Breast epithelium (tissue), 3 donors: ENCODE data around the gene UBAC1.

ENCODE experiments used
- POLR2AphosphoS5 ChIP-seq, 3 donors: sonication (generic); formaldehyde crosslinking; IDR thresholded peaks; one replicate each; pipeline ENCODE4 v1.6.1; 2017; ENCODE audit warnings: antibody characterized with exemption in 3 of 3
- TF ChIP-seq, protein P1 (sequence below), 3 donors: fragments of 450-650 bp; IDR thresholded peaks; one replicate each; pipeline ENCODE4 v1.5.1; 2016 to 2017; ENCODE audit warnings: antibody characterized with exemption in 3 of 3, mild to moderate bottlenecking in 3 of 3, moderate library complexity in 3 of 3

DNA sequence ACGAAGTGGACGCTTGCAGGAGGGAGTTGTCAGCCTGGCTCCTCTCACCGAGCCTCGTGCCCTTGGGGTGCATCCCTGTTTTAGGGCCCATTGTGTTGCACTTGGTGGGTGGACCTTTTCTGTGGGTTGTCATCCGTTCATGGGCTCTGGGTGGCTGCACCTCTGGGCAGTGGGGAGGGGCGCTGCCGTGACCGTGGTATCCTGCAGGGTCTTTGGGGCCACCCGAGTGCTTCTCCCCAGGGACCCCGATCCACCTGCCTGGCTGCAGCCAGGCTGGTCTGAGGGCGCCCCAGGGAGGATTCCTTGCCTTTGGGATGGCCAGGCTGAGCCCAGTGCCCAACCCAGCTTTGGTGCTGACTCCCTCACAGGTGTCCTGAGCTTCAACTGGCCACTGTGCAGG, 41.0 kb upstream of the UBAC1 start:
- TF ChIP-seq, protein P1, sequence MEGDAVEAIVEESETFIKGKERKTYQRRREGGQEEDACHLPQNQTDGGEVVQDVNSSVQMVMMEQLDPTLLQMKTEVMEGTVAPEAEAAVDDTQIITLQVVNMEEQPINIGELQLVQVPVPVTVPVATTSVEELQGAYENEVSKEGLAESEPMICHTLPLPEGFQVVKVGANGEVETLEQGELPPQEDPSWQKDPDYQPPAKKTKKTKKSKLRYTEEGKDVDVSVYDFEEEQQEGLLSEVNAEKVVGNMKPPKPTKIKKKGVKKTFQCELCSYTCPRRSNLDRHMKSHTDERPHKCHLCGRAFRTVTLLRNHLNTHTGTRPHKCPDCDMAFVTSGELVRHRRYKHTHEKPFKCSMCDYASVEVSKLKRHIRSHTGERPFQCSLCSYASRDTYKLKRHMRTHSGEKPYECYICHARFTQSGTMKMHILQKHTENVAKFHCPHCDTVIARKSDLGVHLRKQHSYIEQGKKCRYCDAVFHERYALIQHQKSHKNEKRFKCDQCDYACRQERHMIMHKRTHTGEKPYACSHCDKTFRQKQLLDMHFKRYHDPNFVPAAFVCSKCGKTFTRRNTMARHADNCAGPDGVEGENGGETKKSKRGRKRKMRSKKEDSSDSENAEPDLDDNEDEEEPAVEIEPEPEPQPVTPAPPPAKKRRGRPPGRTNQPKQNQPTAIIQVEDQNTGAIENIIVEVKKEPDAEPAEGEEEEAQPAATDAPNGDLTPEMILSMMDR (IDR thresholded peaks at IDR 0.05), result no peak
- TF ChIP-seq POLR2AphosphoS5 (IDR thresholded peaks at IDR 0.05), result no peak
